ENCODE measurements around the gene RNF166.

- TF ChIP-seq CTCF (IDR thresholded peaks at IDR 0.05; ENCODE audit: extremely low read depth in 1 of 2, insufficient read depth in 1 of 2, low read depth in 1 of 2, low read length in 2 of 2) (no peak), EZH2 (IDR thresholded peaks at IDR 0.05; ENCODE audit: borderline replicate concordance, low read depth, low read length, severe bottlenecking) (no peak), POLR2A (IDR thresholded peaks at IDR 0.05; ENCODE audit: low read depth, low read length) (no peak), POLR2AphosphoS5 (IDR thresholded peaks at IDR 0.05; ENCODE audit: insufficient read depth, low read depth, low read length) (no peak), JUN (IDR thresholded peaks at IDR 0.05; ENCODE audit: borderline replicate concordance, insufficient read depth, insufficient read length, low read depth) (no peak), GATA2 (IDR thresholded peaks at IDR 0.05; ENCODE audit: insufficient read depth, insufficient read length, low read depth, low read length) (no peak)
These were observed 46.3 kb upstream of the RNF166 start for GRCh38 chr16:88752386-88753002.

All from endothelial cell of umbilical vein (primary cell).